ENCODE measurements around the gene PARL. TPM values are rescaled to one million over a fixed set of nuclear protein-coding genes. Genes with fewer than 3 reads are reported as not detected.

PARL gene
- total and polyA plus RNA-seq, 12 donors: 45.8 to 113 (median 60.7) TPM

DNA sequence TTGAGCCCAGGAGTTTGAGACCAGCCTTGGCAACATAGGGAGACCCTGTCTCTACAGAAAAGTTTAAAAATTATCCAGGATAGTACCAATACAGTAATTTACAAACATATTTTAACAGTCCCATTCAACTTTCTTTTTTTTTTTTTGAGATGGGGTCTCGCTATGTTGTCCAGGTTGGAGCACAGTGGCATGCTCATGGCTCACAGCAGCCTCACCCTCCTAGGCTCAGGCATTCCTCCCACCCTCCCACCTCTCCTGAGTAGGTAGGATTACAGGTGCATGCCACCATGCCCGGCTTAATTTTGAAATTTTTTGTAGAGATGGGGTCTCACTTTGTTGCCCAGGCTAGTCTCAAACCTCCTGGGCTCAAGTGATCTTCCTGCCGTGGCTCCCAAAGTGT is 46.8 kb downstream of the PARL start:
- H3K27ac ChIP-seq: no peak overlapping the region
- TF ChIP-seq, protein P1, sequence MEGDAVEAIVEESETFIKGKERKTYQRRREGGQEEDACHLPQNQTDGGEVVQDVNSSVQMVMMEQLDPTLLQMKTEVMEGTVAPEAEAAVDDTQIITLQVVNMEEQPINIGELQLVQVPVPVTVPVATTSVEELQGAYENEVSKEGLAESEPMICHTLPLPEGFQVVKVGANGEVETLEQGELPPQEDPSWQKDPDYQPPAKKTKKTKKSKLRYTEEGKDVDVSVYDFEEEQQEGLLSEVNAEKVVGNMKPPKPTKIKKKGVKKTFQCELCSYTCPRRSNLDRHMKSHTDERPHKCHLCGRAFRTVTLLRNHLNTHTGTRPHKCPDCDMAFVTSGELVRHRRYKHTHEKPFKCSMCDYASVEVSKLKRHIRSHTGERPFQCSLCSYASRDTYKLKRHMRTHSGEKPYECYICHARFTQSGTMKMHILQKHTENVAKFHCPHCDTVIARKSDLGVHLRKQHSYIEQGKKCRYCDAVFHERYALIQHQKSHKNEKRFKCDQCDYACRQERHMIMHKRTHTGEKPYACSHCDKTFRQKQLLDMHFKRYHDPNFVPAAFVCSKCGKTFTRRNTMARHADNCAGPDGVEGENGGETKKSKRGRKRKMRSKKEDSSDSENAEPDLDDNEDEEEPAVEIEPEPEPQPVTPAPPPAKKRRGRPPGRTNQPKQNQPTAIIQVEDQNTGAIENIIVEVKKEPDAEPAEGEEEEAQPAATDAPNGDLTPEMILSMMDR (IDR thresholded peaks at IDR 0.05): no peak
- H3K9me3 ChIP-seq: no peaks in the 10 kb centered on the region
- WGBS, 2 donors: 97 to 98% methylated on average over 3 of the region's 3 CpGs
- ATAC-seq (no peak), DNase-seq (no peak)
- intact Hi-C loops (cut with DNase I): no loop called here
- H3K4me3 ChIP-seq: no peak overlapping the region
- peaks cover 0 to 98% (median 40%) of the 10 kb centered on the region in 9 donors for H3K36me3 ChIP-seq
- H3K4me1 ChIP-seq: no peaks in the 10 kb centered on the region
- no peaks in the 10 kb centered on the region for H3K27me3 ChIP-seq

DNA sequence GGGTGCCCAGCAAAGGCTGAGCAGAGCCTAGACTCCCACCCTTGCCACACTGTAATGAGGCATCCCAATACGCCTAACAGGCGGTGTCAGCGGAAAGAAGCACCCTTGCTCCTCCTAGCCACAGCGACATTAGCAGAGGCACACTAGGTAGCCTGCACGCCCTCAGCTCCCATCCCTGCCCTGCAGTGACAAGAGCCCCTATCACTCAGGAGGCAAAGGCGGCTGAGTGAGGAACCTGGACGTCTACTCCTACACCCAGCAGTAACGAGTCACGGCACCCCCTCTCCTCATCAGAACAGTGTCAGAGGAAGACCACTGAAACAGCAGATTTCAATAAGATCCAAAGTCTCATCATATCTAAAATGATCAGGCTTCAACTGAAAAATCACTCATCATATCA is 47.3 kb downstream of the PARL start:
- no peak overlapping the region for H3K27ac ChIP-seq
- H3K4me3 ChIP-seq: no peak overlapping the region
- 91 to 94% methylated on average over 9 of the region's 9 CpGs for WGBS, 2 donors
- DNase-seq: no peak
- H3K36me3 ChIP-seq: peaks cover 0 to 98% (median 40%) of the 10 kb centered on the region in 9 donors
- TF ChIP-seq, protein P1 (IDR thresholded peaks at IDR 0.05): no peak
- H3K9me3 ChIP-seq: no peaks in the 10 kb centered on the region
- ATAC-seq: no peak
- intact Hi-C loops (cut with DNase I): no loop called here
- no peaks in the 10 kb centered on the region for H3K4me1 ChIP-seq
- H3K27me3 ChIP-seq: no peaks in the 10 kb centered on the region

DNA sequence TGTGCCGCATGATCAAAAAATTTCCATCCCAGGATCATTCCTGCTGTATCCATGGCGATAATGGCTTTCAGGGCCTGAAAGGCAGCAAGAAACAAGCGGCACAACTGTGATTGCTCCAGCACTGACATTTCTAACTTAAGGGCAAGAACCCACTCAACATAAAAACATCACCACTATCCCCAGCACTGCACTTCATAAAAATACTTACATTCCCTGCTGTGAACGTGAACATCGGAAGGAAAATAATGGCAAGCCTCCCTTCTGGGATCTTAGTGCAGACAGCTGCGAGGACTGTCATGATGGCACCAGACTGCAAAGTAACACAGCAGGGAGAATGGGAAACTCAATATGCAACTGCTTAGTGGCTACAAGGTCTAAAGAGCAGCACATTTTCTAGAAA is 51.2 kb downstream of the PARL start:
- no peak for ATAC-seq
- Histone ChIP-seq H3K36me3 (peaks cover 0 to 96% (median 10%) of the 10 kb centered on the region in 9 donors), H3K27me3 (no peaks in the 10 kb centered on the region), H3K4me1 (peaks cover 0 to 5% (median 0%) of the 10 kb centered on the region in 9 donors), H3K27ac (no peak overlapping the region), H3K4me3 (no peak overlapping the region), H3K9me3 (no peaks in the 10 kb centered on the region)
- TF ChIP-seq, protein P1 (IDR thresholded peaks at IDR 0.05): no peak
- 95 to 96% methylated on average over 6 of the region's 6 CpGs for WGBS, 2 donors
- intact Hi-C loops (cut with DNase I): no loop called here
- no peak for DNase-seq

DNA sequence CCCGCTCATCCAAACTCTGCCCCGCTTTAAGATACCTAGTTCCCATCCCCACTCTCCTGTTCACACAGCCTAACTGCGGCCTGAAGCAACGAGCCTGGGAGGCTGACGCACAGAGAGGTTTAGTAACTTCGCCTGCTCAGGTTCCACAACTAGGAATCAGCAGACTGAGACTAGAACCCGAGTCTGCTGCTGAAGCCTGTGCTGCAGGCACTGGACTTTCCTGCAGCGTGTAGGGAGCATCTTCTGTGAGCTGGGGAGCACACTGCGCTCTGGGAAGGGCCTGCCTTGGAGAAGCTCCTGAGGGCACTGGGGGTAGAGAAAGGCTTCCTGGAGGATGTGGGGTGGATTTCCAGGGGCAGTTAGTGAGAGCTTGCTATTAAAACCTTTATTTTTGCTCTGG is 54.5 kb downstream of the PARL start:
- intact Hi-C loops (cut with DNase I): no loop called here
- DNase-seq (no peak), ATAC-seq (no peak)
- H3K4me1 ChIP-seq: peaks cover 0 to 23% (median 6%) of the 10 kb centered on the region in 9 donors
- peaks cover 0 to 74% (median 10%) of the 10 kb centered on the region in 9 donors for H3K36me3 ChIP-seq
- H3K4me3 ChIP-seq: no peak overlapping the region
- no peaks in the 10 kb centered on the region for H3K27me3 ChIP-seq
- WGBS, 2 donors: 95 to 96% methylated on average over 9 of the region's 9 CpGs
- no peaks in the 10 kb centered on the region for H3K9me3 ChIP-seq
- no peak overlapping the region for H3K27ac ChIP-seq
- TF ChIP-seq, protein P1 (IDR thresholded peaks at IDR 0.05): no peak
